ENCODE data around the gene PROCR.
"Not testable (repeated sequence)": the region's sequence is repeated elsewhere in the genome, so short reads cannot be mapped to it uniquely, and the experiment has no call there.

Gene PROCR

GRCh38 chr20:35171753-35172433, at the start of gene PROCR:
TSS of gene PROCR (plus strand) at chr20:35172072. CDS start at chr20:35172155, 83 bp downstream.
- DNase-seq (ENCODE audit: low spot score): peak; percentile 94

GRCh38 chr20:35122756-35123405, 49.0 kb upstream of the PROCR start:
- DNase-seq (ENCODE audit: low spot score): no peak

GRCh38 chr20:35125753-35126152, 46.1 kb upstream of the PROCR start:
- DNase-seq (ENCODE audit: low spot score): no peak

- DNase-seq (ENCODE audit: low spot score): no peak
These were observed 42.2 kb upstream of the PROCR start for GRCh38 chr20:35129647-35130069.

GRCh38 chr20:35131934-35132333, 39.9 kb upstream of the PROCR start:
- no peak for DNase-seq (ENCODE audit: low spot score)

GRCh38 chr20:35133031-35133430, 38.8 kb upstream of the PROCR start:
- no peak for DNase-seq (ENCODE audit: low spot score)

- DNase-seq (ENCODE audit: low spot score): no peak
These were observed 38.1 kb upstream of the PROCR start for GRCh38 chr20:35133735-35134134.

GRCh38 chr20:35134472-35134871, 37.4 kb upstream of the PROCR start:
- DNase-seq (ENCODE audit: low spot score): no peak

- DNase-seq (ENCODE audit: low spot score): no peak
These were observed 37.0 kb upstream of the PROCR start for GRCh38 chr20:35134880-35135279.

GRCh38 chr20:35135867-35136586, 35.8 kb upstream of the PROCR start:
- DNase-seq (ENCODE audit: low spot score): peak; percentile 51

- DNase-seq (ENCODE audit: low spot score): no peak
These were observed 27.2 kb upstream of the PROCR start for GRCh38 chr20:35144694-35145093.

- DNase-seq (ENCODE audit: low spot score): peak; percentile 61
These were observed 26.7 kb upstream of the PROCR start for GRCh38 chr20:35145141-35145564.

- peak; percentile 26 for DNase-seq (ENCODE audit: low spot score)
These were observed 25.5 kb upstream of the PROCR start for GRCh38 chr20:35146299-35146919.

GRCh38 chr20:35146920-35147574, 24.8 kb upstream of the PROCR start, which contains the start of gene EDEM2:
TSS of gene EDEM2 (minus strand) at chr20:35147336. CDS start at chr20:35147258, 78 bp downstream.
- DNase-seq (ENCODE audit: low spot score): peak; percentile 98

GRCh38 chr20:35147575-35148071, 24.2 kb upstream of the PROCR start:
- not testable (repeated sequence) for DNase-seq (ENCODE audit: low spot score)

GRCh38 chr20:35150846-35151579, 20.9 kb upstream of the PROCR start:
- DNase-seq (ENCODE audit: low spot score): no peak

- peak; percentile 53 for DNase-seq (ENCODE audit: low spot score)
These were observed 20.1 kb upstream of the PROCR start for GRCh38 chr20:35151736-35152135.

- DNase-seq (ENCODE audit: low spot score): no peak
These were observed 15.9 kb upstream of the PROCR start for GRCh38 chr20:35155936-35156335.

- no peak for DNase-seq (ENCODE audit: low spot score)
These were observed 14.9 kb upstream of the PROCR start for GRCh38 chr20:35156978-35157377.

- not testable (repeated sequence) for DNase-seq (ENCODE audit: low spot score)
These were observed 11.5 kb upstream of the PROCR start for GRCh38 chr20:35160341-35160740.

GRCh38 chr20:35164531-35164930, 7.3 kb upstream of the PROCR start:
- DNase-seq (ENCODE audit: low spot score): not testable (repeated sequence)
